ENCODE results near the gene PKP2. TPM values are rescaled to one million over a fixed set of nuclear protein-coding genes. Genes with fewer than 3 reads are reported as not detected.

PKP2 gene
- total and polyA plus RNA-seq, 9 of the 15 experiments (the other 6 are each of a cell fraction or from before 2014, with no cell fraction given) = 1.6 to 4.2 (median 2.8) TPM

DNA sequence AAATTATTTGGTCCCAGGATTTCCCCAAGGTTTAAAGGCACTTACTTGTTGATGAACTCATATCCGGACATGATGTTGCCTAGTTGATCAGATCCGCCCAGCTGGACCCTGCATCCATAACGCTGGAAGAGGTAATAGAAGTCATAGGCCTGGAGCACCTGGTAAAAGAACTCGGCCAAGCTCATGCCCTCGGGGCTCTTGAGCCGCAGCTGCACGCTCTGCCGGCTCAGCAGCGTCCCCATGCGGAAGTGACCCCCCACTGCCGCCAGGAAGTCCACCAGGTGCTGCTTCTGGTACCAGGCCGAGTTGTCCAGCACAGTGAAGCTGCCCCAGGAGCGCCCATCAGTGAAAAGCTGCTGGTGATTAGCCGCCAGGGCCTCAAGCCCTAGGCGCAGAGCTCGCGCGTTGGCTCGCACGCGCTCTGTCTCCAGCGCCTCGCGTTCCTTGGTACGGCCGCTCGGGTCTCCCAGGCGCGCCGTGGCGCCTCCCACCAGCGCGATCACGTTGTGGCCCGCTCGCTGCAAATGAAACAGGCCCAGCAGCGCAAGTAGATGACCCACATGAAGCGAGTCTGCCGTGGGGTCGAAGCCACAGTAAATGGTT is 141.4 kb downstream of the PKP2 start (continued):
- TF ChIP-seq RBFOX2 (IDR thresholded peaks at IDR 0.05; ENCODE audit: low read depth, low read length) = peak; percentile 88; the same call in 1 of the 2 replicates
- TF ChIP-seq, protein P1, sequence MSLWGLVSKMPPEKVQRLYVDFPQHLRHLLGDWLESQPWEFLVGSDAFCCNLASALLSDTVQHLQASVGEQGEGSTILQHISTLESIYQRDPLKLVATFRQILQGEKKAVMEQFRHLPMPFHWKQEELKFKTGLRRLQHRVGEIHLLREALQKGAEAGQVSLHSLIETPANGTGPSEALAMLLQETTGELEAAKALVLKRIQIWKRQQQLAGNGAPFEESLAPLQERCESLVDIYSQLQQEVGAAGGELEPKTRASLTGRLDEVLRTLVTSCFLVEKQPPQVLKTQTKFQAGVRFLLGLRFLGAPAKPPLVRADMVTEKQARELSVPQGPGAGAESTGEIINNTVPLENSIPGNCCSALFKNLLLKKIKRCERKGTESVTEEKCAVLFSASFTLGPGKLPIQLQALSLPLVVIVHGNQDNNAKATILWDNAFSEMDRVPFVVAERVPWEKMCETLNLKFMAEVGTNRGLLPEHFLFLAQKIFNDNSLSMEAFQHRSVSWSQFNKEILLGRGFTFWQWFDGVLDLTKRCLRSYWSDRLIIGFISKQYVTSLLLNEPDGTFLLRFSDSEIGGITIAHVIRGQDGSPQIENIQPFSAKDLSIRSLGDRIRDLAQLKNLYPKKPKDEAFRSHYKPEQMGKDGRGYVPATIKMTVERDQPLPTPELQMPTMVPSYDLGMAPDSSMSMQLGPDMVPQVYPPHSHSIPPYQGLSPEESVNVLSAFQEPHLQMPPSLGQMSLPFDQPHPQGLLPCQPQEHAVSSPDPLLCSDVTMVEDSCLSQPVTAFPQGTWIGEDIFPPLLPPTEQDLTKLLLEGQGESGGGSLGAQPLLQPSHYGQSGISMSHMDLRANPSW (CRISPR knock-in tag; IDR thresholded peaks at IDR 0.05) = no peak
- TF ChIP-seq, protein P2, sequence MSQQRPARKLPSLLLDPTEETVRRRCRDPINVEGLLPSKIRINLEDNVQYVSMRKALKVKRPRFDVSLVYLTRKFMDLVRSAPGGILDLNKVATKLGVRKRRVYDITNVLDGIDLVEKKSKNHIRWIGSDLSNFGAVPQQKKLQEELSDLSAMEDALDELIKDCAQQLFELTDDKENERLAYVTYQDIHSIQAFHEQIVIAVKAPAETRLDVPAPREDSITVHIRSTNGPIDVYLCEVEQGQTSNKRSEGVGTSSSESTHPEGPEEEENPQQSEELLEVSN (IDR thresholded peaks at IDR 0.05; ENCODE audit: borderline replicate concordance in 1 of 2, extremely low read depth in 1 of 2, insufficient read depth in 1 of 2, insufficient read length in 1 of 2, low read depth in 1 of 2, low read length in 1 of 2, poor library complexity in 1 of 2, severe bottlenecking in 1 of 2) = peak; percentile 20 to 60

DNA sequence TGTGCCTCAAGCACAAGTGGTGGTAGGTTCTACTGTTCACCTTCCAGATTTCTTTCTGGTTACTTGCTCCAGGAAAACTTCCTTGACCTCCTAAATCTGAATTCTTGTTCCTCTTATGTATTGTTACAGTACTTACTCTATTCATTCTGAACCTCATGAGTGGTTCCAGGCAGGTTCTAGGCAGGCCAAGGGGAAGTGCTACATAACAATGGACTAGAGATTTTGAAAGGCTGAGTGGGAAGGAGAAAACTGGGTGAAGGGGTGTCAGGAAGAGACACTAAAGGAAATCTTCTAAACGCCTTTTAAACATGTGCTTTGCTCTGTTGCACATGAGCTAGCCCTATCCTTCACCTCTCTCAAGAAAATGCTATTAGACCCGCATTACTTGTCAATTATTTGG is 142.5 kb downstream of the PKP2 start:
- peak overlapping the region; percentile 6; the same call in 1 of the 2 replicates for H2AFZ ChIP-seq (ENCODE audit: low read depth, low read length)
- TF ChIP-seq SPI1 (IDR thresholded peaks at IDR 0.05; ENCODE audit: borderline replicate concordance, low read depth, low read length) (peak; percentile 39; the same call in 1 of the 2 replicates), ZNF586 (CRISPR knock-in tag; conservative IDR thresholded peaks at IDR 0.05) (no peak)
- H3K4me2 ChIP-seq (ENCODE audit: insufficient read depth, low read length) = peak overlapping the region; percentile 83
- peak in 1 of 4 experiments; percentile 16 for DNase-seq (ENCODE audit: extremely low read depth in 1 of 4, low spot score in 3 of 4)
- peaks cover 33% of the 10 kb centered on the region for H3K79me2 ChIP-seq (ENCODE audit: control insufficient read depth, insufficient read depth, low read length)
- peak; percentile 35 for FAIRE-seq
- ChIA-PET CTCF (ENCODE audit: low intra/inter-chr PET ratio) (interaction anchor here (0.6 kb wide), 2 partner anchors 1268 to 1430 kb away, joined by 3 read pairs; partner anchors contain the start of gene ALG10), POLR2A (interaction anchor here (1.0 to 2.3 kb wide), 2 partner anchors 8 to 13 kb away, joined by 3 to 7 read pairs; no protein-coding TSS in a partner anchor)
- peak overlapping the region; percentile 29 for H3K27ac ChIP-seq (ENCODE audit: extremely low read depth, low read depth, low read length)
- in situ Hi-C loops (cut with MboI) = no loop called here
- no peaks in the 10 kb centered on the region for H3K9me1 ChIP-seq (ENCODE audit: control insufficient read depth, insufficient read depth, low read length)
- BruUV-seq (replicated peaks) = no TSS peak
- intact Hi-C loops (cut with micrococcal nuclease) = loop anchor here (10.0 kb wide), 3 partner anchors 841 to 1371 kb away; partner anchors contain the start of gene ETFBKMT
- H3K9me3 ChIP-seq (replicated peaks; ENCODE audit: control insufficient read depth, insufficient read depth, low read depth, low read length) = no peaks in the 10 kb centered on the region
- no peaks in the 10 kb centered on the region for H3K27me3 ChIP-seq (ENCODE audit: control insufficient read depth in 2 of 2, insufficient read depth in 2 of 2, low read length in 2 of 2)
- peaks cover 4 to 5% of the 10 kb centered on the region in 2 experiments; a peak in 1 of 5 replicates for H3K4me1 ChIP-seq (replicated peaks in 1 of 2; ENCODE audit: control insufficient read depth in 2 of 2, insufficient read depth in 2 of 2, low read length in 2 of 2)
- H4K20me1 ChIP-seq (replicated peaks; ENCODE audit: control insufficient read depth, insufficient read depth, low read length) = no peaks in the 10 kb centered on the region
- ATAC-seq = no peak
- WGBS (ENCODE audit: insufficient coverage, low coverage, missing lambda C conversion rate) = 0% methylated on average over 2 of the region's 2 CpGs
- peak overlapping the region; percentile 85 to 89 for H3K9ac ChIP-seq (ENCODE audit: insufficient read depth in 1 of 2, low read depth in 2 of 2, low read length in 2 of 2)
- H3K36me3 ChIP-seq (ENCODE audit: control insufficient read depth, insufficient read depth, low read length) = peaks cover 46% of the 10 kb centered on the region
- peak overlapping the region; percentile 73 for H3K4me3 ChIP-seq
